ENCODE results near the gene TP53AIP1.

TP53AIP1 gene

DNA sequence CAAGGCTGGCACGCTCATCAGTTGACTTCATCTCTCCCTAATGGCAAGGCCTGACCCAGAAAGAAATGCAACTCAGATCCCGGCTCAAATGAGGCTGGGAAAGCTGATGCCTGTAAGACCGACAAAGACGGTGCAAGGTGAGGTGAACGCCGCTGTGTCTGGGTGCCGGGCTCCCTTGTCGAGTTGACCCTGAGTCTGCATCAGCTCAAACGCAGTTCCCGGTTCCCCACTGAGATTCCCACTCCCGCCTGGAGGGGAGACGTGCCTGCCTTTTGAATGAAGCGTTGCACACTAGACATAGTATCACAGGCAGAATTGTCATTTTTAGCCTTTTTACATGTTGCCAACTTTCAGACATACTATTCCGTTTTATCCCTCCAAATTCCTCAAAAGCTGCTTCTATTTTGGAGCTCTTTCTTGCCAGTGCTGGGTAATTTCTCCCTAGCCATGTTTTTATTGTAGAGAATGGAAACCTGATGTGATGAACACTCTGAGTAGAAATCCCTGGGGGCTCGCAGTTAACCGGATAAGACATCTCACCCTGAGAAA lies 831 bp upstream of the TP53AIP1 start:
- no peak for DNase-seq (ENCODE audit: low spot score)

DNA sequence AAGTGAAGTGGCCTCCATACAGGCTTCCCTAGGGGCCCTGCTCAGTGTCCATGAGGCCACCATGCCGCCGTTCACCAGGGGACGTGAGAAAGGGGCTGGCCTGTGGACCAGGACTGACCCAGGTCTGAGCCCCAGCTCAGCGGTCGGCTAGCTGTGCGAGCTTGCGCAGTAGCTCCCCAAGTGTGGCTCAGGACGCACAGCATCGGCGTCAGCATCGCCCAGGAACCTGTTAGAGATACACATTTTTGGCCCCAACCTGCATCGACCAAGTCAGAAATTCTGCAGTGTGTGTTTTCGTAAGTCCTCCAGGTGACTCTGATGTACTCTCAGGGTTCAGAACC lies 429 bp downstream of the TP53AIP1 start:
- no peak for DNase-seq (ENCODE audit: low spot score)

DNA sequence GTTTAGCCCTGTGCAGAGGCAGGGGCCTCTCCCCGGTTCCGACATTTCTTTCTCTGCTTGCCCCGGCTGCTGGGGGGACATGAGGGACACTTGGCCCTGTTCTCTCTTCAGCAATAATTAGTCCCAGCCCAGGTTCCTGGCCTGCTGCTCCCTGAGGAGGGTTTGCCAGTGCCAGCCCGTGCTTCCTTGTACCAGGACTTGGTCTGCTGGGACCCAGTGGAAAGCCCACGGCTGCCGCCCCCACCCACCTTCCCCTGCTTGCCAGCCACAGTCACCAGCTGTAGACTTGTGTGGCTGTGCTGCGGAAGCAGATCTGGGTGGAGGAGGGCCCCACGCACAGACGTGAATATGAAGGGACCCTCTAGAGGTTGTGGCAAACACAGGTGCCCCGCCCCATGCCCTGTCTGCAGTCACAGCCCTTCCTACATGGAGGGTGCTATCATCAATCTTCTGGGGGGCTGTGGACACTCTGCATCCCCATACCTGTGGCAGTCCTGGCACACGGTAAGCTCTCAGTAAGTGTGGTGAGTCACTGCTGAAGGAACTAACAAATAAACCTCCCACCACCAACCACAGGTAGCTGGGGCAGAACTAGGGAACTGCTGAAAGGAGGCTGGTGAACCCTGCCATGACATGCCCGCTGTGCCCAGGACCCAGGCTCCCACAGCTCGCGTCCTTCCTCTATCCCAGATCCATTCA lies 949 bp downstream of the TP53AIP1 start:
- DNase-seq (ENCODE audit: low spot score): no peak

DNA sequence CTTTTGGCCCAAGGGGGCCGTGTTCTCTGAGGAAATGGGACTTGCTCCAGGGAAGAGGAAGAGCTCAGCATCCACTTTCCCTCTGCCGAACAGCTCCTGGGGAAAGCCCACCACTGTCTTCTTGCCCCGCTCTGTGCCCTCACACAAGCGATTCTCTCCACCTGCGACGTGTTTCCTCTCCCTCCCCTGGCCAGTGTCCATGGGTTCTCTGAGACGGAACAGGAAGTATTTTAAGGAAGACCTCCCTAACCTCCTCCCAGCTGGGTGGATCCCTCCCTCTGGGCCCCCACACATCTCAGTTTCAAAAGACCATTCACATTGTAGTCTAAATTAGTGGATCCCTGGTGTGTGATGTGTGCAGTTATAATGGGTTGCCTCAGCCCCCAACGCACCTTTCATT lies 1.6 kb downstream of the TP53AIP1 start:
- DNase-seq (ENCODE audit: low spot score): no peak

DNA sequence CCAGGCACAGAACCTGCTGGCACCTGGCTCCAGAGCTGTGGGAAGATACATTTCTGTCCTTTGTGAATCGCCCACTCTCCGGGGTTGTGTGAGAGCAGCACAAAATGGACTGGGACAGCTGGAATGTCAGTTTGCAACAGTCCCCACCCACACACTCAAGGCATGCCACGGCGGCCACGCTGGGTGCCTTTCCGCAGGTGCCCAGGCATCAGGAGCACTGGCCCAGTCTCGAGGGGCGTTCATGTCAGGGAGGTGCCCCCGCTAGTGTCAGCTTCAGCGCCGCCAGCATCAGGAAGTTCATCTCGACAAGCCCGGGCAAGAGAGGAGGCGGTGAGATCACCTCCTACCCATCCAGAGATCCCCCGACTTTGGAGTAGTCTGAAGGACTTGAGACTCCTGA lies 2.1 kb downstream of the TP53AIP1 start:
- no peak for DNase-seq (ENCODE audit: low spot score)

DNA sequence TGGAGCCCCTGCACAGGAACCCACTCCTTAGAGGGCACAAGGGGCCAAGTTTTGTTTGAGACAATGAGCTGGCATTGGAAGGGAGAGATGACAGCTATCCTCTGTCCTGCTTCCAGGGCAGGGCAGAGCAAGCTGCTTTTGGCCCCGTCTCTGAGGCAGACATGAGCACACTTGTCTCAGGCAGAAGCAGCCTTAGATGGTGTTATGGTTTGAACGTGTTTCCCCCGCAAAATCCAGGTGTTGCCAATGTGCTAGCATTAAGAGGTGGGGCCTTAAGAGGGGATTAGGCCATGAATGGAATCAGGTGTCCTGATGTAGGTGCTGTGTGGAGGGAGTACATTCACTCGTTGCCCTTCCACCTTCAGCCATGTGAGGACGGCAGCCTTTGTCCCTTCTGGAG lies 2.5 kb downstream of the TP53AIP1 start:
- DNase-seq (ENCODE audit: low spot score): no peak

DNA sequence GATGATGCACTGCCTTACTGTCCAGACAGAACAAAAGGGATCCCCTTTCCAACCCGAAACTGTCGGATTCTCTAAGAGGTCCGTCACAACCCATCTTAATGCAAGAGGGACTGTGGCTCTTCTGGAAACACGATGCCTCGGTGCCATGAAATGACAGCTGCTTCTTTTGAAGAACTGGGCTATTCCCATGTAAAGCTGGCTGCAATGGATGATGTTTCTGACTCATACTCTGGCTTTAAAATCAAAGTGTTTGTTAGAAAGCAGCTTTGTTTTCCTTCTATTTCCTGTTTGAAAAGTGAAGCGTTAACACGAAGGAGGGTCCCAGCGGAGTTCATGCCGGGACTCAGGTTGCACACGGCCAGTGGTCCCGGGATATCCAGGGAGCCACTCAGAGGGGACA lies 3.1 kb downstream of the TP53AIP1 start:
- DNase-seq (ENCODE audit: low spot score): no peak

DNA sequence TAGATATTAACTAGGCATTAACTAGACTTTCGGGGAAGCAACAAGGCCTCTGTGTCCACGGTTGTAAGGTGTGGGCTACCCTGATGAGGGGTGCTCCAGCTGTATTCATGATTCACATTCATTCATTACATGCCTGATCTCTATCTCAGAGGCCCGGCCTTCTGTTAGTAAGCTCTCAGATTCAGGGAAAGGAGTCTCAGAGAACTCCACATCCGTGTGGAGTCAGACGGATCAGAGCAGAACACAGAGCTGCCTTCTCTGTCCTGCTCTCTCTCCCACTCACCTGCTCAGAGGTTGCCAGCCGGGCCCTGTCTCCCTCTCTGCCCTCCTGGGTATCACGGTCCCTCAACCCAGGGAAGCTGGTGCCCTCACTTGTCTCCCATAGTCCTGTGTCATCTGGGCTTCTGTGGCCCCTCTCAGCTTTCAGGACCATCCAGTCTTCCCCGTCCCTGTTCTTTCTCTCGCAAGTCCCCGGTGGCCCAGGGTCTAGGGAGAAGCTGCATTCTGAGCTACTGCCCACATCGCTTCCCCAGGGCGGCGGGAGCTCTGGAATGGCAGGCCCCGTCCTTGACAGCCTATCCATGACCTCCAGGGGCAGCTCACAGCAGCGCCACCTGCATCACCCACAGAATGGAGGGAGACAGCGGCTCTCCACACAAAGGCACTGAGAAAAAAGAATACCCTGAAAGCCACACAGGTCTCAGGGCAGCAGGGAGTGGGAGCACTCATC lies 4.3 kb downstream of the TP53AIP1 start:
- no peak for DNase-seq (ENCODE audit: low spot score)

DNA sequence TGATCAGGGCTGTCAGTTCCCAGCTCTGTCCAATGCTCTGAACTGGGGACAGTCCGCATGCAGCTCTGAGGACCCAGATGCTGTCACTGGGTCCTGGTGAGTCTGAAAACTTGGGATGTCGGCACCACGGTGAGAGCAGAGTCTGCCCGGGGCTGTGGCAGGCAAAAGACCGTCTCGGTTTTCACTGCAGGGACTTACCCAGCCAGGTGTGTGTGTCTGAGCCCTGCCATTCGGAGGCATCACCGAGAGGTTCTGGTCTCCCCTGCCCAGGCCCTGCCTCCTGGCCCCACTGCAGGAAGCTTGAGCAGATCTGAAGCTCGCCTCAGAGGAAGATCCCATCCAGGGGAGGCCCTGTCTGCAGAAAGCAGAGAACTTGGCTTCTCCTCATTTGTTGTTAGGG lies 5.2 kb downstream of the TP53AIP1 start:
- no peak for DNase-seq (ENCODE audit: low spot score)

DNA sequence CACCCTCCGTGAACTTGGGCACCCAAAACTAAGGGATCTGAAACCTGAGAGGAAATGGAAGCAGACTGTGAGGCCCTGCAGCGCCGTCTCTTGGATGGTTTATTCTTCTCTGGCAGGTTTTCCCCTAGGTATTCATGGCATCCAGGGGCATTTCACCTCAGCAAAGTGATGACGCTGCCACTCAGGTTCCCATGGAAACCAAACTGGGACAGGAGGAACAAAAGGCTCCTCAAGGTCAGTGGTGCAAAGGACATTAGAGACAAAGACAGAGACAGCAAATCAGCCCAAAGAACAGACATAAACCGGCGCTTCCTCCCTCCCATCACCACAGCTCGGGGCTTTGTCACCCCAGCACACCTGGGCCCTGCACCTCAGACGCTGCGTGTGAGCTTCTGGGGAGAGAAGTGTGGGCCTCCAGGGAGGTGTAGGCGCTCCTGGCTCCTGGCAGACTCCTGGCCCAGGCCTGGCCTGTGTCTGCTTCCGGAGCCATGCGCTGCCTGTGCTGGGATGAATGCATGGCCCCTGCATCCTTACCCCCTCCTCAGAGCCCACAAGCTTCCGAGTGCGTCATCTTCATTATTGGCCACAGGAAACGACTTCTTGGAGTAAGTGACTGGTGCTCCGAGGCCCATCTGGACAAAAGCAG lies 5.9 kb downstream of the TP53AIP1 start:
- DNase-seq (ENCODE audit: low spot score): no peak

DNA sequence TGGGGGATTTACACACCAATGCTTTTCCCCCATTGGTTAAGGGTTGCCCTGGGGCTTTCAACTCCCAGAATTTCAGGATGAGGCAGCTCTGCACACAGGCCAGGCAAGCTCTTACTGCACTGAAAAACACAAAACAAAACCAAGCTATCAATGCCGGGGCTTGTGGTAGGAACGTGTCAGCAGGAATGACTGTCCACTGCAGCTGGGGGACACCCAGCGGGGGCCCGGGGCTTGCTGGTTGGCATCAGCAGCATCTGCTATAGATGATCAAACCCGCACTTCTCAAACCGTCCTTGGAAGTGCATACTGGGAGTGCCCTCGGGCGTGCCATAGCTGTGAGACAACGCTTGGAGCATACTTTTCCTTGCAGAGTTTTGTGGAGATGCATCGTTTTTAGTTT lies 7.7 kb downstream of the TP53AIP1 start:
- DNase-seq (ENCODE audit: low spot score): no peak

DNA sequence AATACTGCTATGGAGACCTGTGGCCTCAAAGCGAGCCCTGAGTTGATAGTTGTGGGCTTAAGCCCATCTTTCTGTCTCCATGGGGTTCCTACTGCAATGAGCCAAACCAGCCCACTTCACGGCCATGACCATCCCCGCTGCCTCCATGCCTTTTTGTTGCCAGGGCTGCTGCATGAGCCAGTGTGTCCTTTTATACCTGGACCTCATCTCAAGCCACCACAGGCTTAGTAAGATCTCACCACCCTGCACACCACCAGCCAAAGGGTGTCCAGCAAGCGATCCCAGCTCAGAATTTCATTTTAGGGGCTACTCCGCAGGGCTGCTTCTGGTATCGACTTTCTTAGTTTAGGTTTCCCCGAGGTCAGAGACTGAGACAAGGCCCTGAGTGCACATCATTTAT lies 8.3 kb downstream of the TP53AIP1 start:
- DNase-seq (ENCODE audit: low spot score): no peak

DNA sequence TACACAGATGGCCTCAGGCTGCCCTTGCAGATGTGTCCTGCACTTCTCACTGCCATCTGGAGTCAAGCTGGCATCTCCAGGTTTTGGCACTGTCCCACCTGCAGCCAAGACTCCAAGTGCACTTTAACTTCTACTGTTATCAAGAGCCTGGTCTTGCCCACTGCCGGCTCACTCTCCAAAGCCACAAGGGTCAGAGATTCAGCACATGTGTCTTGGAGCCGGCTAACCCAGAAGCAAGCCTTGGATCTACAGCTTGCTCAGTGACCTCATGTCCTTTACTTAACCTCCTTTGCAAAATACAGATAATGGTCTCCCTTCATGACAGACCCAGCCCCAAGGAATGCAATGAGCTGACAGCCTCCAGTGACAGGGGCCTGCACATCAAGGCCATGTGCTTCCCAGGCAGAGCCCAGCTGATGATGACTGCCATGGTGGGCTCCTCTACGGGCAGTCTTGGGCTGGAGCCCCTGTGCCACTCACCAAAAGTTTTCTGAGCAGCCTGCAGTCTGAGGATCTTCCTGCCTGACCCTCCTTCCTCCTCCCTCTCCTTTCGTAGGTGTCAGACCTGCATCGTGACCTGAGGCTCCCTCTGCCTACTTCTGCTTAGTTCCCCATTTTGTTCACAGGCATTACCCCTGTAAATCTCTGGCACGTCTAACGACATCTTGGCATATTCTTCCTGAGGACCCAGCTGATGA lies 9.0 kb downstream of the TP53AIP1 start:
- no peak for DNase-seq (ENCODE audit: low spot score)

DNA sequence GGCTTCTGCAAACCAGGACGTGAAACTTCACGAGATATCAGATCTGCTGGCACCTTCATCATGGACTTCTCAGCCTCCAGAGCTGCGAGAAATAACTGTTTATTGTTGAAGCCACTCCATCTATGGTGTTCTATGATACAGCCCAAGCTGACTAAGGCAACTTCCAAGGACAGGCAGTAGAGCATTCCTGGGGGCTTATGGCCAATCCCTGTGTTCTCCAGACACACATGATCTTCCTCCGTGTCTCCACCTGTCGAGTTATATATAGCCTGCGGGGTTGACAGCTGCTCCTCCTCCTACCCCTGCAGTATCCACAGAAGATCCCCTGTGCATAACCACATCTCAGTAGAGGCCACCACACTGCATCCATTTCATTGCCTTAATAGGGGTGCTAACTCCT lies 11.0 kb downstream of the TP53AIP1 start:
- DNase-seq (ENCODE audit: low spot score): no peak

DNA sequence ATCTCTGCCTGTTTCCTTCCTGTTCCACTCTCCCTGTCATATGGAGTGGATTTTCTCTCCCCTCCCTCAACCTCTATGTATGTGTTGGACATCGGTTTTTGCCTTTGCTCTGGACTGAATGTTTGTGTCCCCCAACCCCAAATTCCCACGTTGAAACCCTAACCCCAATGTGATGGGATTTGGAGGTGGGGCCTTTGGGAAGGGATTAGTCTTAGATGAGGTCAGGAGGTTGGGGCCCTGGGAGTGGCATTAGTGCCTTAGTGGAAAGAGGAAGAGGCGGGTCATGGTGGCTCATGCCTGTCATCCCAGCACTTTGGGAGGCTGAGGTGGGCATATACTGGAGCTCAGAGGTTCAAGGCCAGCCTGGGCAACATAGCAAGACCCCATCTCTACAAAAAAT lies 11.6 kb downstream of the TP53AIP1 start:
- no peak for DNase-seq (ENCODE audit: low spot score)

DNA sequence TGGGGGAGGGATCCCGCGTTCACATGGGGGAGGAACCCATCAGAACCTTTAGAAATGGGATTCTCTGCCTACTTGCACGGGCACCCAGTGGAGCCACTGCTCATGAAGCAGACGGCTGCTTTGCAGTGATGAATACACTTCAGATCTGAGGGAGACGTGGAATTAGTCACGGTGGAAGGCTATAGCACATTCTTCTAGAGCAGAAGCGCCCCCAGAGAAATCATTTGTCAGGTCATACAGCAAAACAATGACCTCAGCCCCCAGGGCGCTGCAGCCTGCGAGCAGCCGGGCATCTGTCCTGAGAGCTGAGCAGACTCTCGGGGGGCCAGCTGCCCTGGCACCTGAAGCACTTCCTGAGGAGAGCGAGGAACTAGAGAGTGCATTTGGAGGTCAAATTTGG lies 12.7 kb downstream of the TP53AIP1 start:
- no peak for DNase-seq (ENCODE audit: low spot score)

DNA sequence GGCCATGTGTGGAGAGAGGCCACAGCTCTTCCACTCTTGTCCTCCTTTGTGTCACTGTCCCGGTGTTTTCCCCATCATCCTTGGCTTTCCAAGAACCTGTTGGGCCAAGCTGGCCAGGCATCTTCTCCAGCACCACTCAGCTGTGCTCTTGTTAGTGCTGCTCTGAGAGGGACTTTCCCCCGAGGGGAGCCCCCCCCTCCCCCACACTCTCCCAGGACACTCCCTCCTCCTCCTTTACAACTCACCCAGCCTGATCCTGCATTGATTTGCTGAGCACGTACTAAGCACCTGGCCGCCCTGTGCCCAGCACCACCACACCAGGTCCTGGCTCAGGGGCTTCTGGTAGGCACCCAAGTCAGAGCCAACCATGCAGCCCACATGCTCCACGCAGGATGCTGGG lies 13.2 kb downstream of the TP53AIP1 start:
- DNase-seq (ENCODE audit: low spot score): no peak

DNA sequence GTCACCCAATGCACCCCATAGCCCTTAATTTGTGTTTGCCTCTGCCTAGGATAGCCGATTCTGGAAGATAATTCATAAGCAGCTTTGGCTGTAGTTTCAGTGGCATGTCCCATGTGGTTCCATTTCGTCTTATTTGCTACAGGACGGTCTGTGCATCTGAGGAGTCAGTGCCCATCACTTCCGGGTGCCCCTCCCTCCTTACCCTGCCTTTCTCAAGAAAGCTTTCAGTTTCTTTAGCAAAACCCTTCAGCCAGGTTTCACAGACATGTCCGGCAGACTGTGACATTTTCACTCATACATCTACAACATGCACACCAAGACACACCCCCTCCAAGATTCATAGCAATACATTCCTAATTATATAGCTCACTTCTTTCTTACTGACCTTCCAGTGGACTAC lies 14.3 kb downstream of the TP53AIP1 start:
- no peak for DNase-seq (ENCODE audit: low spot score)

DNA sequence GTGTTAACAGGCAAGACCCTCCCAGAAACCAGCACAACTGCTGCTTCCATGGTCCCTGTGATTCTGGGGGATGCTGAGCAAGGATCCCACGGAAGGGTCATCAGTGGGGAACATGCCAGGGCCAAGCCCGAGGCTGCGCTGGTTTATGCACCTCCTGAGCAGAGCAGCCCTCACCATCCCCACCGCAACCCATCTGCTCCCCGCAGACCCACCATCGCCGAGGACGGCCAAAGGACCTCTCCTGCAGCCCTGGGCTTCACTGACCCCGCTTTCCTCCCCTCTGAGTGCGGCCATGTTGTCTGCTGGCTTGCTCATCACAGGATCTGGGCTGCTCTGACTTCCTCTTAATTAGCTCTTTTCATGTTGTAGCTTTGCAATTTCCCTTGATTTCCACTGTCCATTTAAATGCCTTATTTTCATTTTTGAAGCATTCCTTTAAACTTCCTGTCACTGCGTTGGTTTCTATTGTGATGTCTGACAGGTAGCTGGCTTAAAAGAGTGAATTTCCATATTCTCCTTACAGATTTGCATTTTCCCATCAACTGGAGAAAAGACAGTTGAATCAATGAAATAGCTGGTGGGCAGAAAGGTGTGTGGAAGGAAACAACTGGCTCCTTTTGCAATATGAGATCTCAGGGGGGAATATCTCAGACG lies 14.9 kb downstream of the TP53AIP1 start:
- DNase-seq (ENCODE audit: low spot score): no peak

DNA sequence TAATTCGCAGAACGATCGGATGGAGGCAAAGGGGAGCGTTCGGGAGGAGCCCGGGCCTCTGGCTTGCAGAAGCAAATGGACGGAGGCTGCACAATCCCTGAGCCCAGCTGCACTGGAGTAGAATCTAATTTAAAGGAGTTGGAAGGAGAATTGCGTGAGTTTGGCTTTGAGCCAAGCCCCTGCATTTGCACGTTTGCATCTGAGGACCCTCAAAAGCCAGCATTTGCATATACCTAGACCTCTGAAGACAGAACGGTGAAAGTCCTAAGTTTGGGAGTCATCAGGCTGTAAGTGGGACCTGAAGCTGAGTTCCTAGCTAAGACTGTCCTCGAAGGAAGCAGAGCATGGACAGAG lies 15.6 kb downstream of the TP53AIP1 start:
- DNase-seq (ENCODE audit: low spot score): no peak

DNA sequence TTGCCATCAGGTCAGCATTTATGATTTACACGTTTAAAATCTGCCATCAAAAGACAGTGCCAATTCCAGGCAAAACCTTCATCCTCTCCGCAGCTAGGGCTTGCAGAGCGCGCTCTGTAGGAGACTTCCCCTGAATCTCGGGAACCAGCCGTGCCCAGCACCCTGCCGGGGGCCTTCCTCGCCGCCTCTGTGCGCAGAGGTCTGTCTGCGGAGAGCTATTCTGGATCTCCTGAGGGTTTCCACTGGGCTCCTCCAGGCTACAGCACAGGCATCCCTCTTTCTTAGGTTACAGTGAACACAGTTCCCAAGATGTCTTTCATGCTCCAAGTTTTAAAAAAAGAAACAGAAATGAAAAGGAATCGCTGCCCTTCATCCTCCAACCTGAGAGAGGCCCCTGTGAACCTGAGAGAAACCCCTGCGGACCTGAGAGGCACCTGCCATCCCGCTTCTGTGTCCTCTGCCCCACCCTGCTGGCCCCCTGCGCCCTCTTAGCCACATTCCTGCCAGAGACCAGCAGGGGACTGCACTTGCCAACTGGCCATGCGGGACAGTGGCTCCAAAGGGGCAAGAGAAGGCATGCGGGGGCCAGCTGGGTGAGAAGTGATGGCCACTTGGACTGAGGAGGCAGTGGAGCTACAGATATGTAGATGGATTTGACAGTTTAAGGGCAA lies 16.1 kb downstream of the TP53AIP1 start:
- DNase-seq (ENCODE audit: low spot score): no peak

DNA sequence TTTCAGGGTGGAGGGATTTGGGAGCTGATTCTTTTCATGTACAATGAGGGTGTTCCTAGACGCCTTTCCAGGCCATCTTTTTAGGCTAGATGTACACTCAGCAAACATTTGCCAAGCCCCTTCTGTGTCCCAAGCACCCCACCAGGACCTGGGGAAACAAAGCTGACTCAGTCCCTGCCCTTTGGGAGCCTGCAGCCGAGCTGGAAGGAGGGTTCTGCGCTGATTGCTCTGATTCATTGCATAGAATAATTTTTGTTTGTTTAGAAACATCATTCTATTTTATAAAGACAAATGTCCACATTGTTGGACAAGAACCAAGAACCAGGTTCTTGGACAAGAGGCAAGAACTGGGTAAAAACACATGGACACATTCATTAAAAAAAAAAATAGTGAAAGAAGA lies 16.7 kb downstream of the TP53AIP1 start:
- no peak for DNase-seq (ENCODE audit: low spot score)

All from HuH-7.5 (cell line).